ENCODE measurements around the gene KIAA1671.
A peak's percentile ranks its signal among the peaks of the same experiment; 100 is the strongest.

KIAA1671 gene

DNA sequence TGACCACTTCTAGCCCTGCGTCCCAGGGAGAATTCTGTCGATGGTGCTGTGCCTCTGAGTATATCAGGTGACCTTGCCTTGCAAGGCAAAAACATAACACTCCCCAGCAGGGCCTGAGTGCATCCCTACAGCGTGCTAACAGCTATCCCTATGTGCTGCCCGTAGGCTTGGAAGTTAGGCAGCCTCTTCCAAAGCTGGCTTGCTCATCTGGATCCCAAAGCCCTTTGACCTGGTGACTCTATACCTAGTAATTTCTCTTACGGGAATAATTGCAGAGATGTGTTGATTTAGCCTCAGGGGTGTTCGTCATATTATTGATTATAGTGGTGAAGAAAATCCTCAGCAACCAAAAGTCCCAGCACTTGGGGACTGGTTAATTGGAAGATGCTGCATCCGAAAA is 214.6 kb downstream of the KIAA1671 start:
- no peak for DNase-seq (ENCODE audit: low read depth)
- TF ChIP-seq, protein P1, sequence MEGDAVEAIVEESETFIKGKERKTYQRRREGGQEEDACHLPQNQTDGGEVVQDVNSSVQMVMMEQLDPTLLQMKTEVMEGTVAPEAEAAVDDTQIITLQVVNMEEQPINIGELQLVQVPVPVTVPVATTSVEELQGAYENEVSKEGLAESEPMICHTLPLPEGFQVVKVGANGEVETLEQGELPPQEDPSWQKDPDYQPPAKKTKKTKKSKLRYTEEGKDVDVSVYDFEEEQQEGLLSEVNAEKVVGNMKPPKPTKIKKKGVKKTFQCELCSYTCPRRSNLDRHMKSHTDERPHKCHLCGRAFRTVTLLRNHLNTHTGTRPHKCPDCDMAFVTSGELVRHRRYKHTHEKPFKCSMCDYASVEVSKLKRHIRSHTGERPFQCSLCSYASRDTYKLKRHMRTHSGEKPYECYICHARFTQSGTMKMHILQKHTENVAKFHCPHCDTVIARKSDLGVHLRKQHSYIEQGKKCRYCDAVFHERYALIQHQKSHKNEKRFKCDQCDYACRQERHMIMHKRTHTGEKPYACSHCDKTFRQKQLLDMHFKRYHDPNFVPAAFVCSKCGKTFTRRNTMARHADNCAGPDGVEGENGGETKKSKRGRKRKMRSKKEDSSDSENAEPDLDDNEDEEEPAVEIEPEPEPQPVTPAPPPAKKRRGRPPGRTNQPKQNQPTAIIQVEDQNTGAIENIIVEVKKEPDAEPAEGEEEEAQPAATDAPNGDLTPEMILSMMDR (IDR thresholded peaks at IDR 0.05; ENCODE audit: control insufficient read depth, extremely low read depth, insufficient read depth), result no peak
- H3K4me3 ChIP-seq (ENCODE audit: low read depth, low read length), result no peak overlapping the region

DNA sequence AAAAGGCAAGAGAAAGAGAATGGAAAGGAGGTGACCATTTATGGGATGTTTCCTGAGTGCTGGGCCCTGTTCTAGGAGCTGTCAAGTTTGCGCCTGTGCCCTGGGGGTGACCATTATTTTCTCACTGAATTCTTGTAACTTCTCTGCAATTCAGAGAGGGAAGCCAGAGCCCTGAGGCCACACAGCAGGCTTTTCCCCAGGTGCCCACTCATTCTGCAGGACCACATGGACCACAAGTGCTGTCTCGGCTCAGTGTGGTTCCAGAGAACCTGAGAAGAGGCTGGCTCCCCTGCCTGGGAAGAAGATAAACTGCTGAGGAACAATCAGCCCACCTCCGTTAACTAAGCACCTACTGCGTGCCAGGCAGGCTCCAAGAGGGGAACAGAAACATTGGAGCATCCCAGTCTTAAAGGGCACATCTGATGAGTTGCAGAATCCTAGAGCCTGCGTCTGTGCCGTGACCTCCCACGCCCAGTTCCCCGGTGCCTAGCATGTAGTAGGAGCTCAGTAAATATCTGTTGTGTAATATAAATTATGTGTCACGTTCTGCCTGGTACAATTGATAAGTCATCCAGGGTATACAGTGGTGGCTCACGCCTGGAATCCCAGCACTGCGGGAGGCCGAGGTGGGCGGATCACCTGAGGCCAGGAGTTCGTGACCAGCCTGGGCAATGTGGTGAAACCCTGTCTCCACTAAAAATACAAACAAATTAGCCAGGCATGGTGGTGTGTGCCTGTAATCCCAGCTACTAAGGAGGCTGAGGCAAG is 215.5 kb downstream of the KIAA1671 start:
- DNase-seq (ENCODE audit: low read depth), result no peak
- H3K4me3 ChIP-seq (ENCODE audit: low read depth, low read length), result no peak overlapping the region
- TF ChIP-seq, protein P1 (IDR thresholded peaks at IDR 0.05; ENCODE audit: control insufficient read depth, extremely low read depth, insufficient read depth), result no peak

DNA sequence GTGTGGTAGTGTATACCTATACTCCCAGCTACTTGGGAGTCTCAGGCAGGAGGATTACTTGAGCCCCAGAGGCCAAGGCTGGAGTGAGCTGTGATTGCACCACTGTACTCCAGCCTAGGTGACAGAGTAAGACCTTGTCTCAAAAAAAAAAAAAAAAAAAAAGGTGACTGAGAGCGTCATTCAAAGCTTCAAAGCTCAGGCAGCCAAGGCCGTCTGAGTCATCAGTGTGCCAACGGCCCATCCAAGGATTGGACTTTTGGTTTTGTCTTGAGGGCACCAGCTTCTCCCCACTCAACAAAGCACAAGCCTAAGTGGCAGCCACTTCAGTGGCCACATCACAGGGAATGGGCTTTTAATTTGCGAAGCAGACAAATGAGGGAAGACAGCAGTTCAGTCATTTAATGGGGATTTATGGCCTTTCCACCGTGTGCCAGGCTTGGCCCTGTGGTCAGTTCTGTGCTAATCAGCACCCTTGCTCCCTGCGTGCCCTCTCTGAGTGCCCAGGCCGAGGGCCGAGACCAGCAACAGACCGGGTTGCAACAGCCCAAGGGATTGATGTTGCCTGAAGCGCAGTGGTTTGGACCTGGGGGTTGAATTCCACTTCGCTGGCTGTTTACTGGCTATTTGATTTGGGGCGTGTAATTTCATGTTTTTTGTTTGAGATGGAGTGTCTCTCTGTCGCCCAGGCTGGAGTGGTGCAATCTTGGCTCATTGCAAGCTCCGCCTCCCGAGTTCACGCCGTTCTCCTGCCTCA is 216.9 kb downstream of the KIAA1671 start:
- TF ChIP-seq, protein P1 (IDR thresholded peaks at IDR 0.05; ENCODE audit: control insufficient read depth, extremely low read depth, insufficient read depth), result no peak
- DNase-seq (ENCODE audit: low read depth), result no peak
- no peak overlapping the region for H3K4me3 ChIP-seq (ENCODE audit: low read depth, low read length)

DNA sequence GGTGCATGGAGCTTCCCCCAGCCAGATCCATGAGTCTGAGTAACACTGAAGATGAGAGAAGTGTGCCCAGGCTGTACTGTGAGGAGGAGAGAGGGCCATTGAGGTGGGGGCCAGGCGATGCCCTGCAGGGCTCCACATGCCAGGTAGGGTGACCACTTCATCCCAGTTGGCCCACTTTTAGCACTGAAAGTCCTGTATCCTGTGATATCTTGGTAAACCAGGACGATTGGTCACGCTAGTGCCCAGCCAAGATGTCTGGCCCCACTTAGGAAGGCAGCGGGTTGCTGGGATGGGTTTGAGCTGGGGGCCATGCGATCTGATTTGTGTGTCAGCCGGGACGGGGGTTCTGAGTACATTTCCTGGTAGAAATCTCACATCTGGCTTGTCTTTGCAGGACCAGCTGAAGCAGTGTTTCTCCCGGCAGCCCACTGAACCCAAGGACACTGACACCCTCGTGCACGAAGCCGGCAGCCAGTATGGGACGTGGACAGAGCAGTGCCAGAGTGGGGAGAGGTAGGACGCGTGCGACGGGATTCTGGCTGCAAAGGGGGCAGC is 218.0 kb downstream of the KIAA1671 start:
- DNase-seq (ENCODE audit: low read depth), result no peak
- TF ChIP-seq, protein P1 (IDR thresholded peaks at IDR 0.05; ENCODE audit: control insufficient read depth, extremely low read depth, insufficient read depth), result no peak
- no peak overlapping the region for H3K4me3 ChIP-seq (ENCODE audit: low read depth, low read length)

DNA sequence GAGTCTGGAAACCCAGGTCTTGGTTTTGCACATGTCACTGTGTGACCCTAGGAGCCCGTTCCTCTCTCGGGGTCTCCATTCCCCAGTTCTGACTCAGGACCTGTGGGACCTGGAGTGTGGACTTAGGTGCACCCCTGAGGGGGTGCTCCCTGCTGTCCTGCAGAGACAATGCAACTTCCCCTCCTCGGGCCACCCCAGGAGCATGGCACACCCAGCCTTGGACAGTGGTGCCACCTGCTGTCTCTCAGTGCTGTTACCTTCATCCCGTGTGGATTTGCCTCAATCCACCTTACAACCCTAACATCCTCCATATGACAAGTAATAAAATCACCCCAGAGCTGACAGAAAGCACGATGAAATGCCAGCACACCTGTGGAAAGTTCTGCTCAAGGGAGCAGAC is 219.6 kb downstream of the KIAA1671 start:
- DNase-seq (ENCODE audit: low read depth), result no peak
- no peak overlapping the region for H3K4me3 ChIP-seq (ENCODE audit: low read depth, low read length)
- TF ChIP-seq, protein P1 (IDR thresholded peaks at IDR 0.05; ENCODE audit: control insufficient read depth, extremely low read depth, insufficient read depth), result peak; percentile 74

DNA sequence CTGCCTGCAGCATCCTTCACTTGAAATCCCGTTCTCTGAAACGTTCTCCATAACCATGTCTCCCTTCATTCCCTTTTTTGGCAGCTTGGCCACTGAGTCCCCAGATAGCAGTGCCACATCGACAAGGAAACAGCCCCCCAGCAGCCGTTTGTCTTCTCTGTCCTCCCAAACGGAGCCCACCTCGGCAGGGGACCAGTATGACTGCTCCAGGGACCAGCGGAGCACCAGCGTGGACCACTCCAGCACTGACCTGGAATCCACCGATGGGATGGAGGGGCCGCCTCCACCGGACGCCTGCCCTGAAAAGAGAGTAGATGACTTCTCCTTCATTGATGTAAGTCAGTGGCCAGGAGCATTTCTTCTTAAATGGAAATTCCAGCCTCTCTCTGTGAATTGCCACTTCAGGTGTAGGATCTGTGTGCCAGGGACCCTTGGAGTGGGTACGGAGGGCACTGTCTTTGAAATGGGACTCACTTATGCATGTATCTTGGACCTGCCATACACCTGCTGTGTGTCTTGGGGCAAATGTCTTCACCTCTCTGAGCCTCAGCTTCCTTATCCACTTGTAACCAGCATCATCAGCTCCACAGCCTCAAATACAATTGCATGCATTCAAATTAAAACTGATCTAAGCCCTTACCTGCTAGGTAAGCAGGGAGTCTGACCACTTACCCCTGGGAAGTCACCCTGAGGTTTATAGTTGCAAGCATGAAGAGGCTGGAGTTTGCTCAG is 221.8 kb downstream of the KIAA1671 start:
- TF ChIP-seq, protein P1 (IDR thresholded peaks at IDR 0.05; ENCODE audit: control insufficient read depth, extremely low read depth, insufficient read depth), result no peak
- H3K4me3 ChIP-seq (ENCODE audit: low read depth, low read length), result no peak overlapping the region
- no peak for DNase-seq (ENCODE audit: low read depth)
